IMR-90 (cell line): ENCODE measurements around the gene PXDC1. TPM values are rescaled to one million over a fixed set of nuclear protein-coding genes. Genes with fewer than 3 reads are reported as not detected.

Source experiments
- ATAC-seq: fragments of 200-7000 bp; cut with Tn5 transposase; 2 replicates; pipeline ENCODE4 v1.9.1; 2020; ENCODE audit warnings: low read depth, mild to moderate bottlenecking, moderate library complexity
- BruUV-seq: library from RNA; stranded (reverse); fragments of 400-500 nt; replicated peaks from 2 replicates; lab custom pipeline; 2021; lab: Mats Ljungman, UMichigan
- CTCF ChIA-PET: fragments of 300-600 bp; formaldehyde crosslinking; extraction: SDS; loops from one replicate; lab custom pipeline; 2021; ENCODE audit warnings: antibody characterized with exemption; lab: Yijun Ruan, JAX
- POLR2A ChIA-PET: fragments of 300-600 bp; sonication (Branson Sonifier 250); formaldehyde crosslinking; loops from one replicate; lab custom pipeline; 2022; ENCODE audit warnings: antibody characterized with exemption; ENCODE audit not compliant: unreplicated experiment; lab: Charles Lee
- DNase-seq: peaks from one replicate; pipeline ENCODE4 v3.0.0; 2013
- H2AFZ ChIP-seq: replicated peaks from 2 replicates; pipeline ENCODE3; 2013; ENCODE audit warnings: low read length, mild to moderate bottlenecking; ENCODE audit not compliant: poor library complexity
- H2AK5ac ChIP-seq: 2 replicates; pipeline ENCODE4 v1.6.1; 2013; ENCODE audit warnings: low read depth, low read length, inconsistent platforms
- H2AK9ac ChIP-seq: replicated peaks from 2 replicates; pipeline ENCODE3; 2013; ENCODE audit warnings: mild to moderate bottlenecking, low read depth, low read length, moderate library complexity; ENCODE audit not compliant: poor library complexity
- H2BK120ac ChIP-seq: 2 replicates; pipeline ENCODE4 v1.6.1; 2013; ENCODE audit warnings: low read depth, low read length, inconsistent platforms
- H2BK15ac ChIP-seq: 3 replicates; pipeline ENCODE4 v1.6.1; 2013; ENCODE audit warnings: low read depth, low read length, inconsistent platforms
- H2BK20ac ChIP-seq: 2 replicates; pipeline ENCODE4 v1.6.1; 2013; ENCODE audit warnings: low read depth, mild to moderate bottlenecking, inconsistent platforms, low read length, moderate library complexity
- H2BK5ac ChIP-seq: 2 replicates; pipeline ENCODE4 v1.6.1; 2013; ENCODE audit warnings: mild to moderate bottlenecking, low read depth, low read length, inconsistent platforms; ENCODE audit not compliant: poor library complexity, severe bottlenecking
- H3K14ac ChIP-seq: replicated peaks from 2 replicates; pipeline ENCODE4 v1.6.1; 2013; ENCODE audit warnings: low read depth, low read length, inconsistent platforms
- H3K18ac ChIP-seq: 2 replicates; pipeline ENCODE4 v1.6.1; 2013; ENCODE audit warnings: low read depth, low read length, control low read depth
- H3K23ac ChIP-seq: 2 replicates; pipeline ENCODE4 v1.6.1; 2013; ENCODE audit warnings: low read depth, low read length, inconsistent platforms
- H3K27ac ChIP-seq: 2 replicates; pipeline ENCODE4 v1.5.1; 2013; ENCODE audit warnings: mild to moderate bottlenecking, control low read depth, low read length; ENCODE audit not compliant: insufficient read depth
- H3K27me3 ChIP-seq: 2 replicates; pipeline ENCODE4 v1.6.1; 2013; ENCODE audit warnings: low read length; ENCODE audit not compliant: control insufficient read depth, insufficient read depth
- H3K36me3 ChIP-seq: 2 replicates; pipeline ENCODE4 v1.6.1; 2013; ENCODE audit warnings: low read length, mixed read lengths; ENCODE audit not compliant: control insufficient read depth, insufficient read depth
- H3K4ac ChIP-seq: 2 replicates; pipeline ENCODE4 v1.6.1; 2013; ENCODE audit warnings: low read depth, low read length, inconsistent platforms
- H3K4me1 ChIP-seq: 2 replicates; pipeline ENCODE4 v1.6.1; 2013; ENCODE audit warnings: low read length, mixed read lengths; ENCODE audit not compliant: control insufficient read depth, insufficient read depth
- H3K4me2 ChIP-seq: 2 replicates; pipeline ENCODE4 v1.6.1; 2013; ENCODE audit warnings: low read depth, mild to moderate bottlenecking, control low read depth, low read length, moderate library complexity
- H3K4me3 ChIP-seq: 2 replicates; pipeline ENCODE4 v1.5.1; 2013; ENCODE audit warnings: low read depth, mild to moderate bottlenecking, control low read depth, low read length, moderate library complexity; ENCODE audit not compliant: insufficient read depth
- H3K56ac ChIP-seq: 2 replicates; pipeline ENCODE4 v1.6.1; 2013; ENCODE audit warnings: low read length, inconsistent platforms; ENCODE audit not compliant: insufficient read depth; ENCODE audit errors: extremely low read depth
- H3K79me1 ChIP-seq, 2 experiments: 2 replicates each; pipeline ENCODE4 v1.6.1; 2013; ENCODE audit warnings: low read length in 2 of 2, inconsistent platforms in 1 of 2, low read depth in 1 of 2
- H3K9ac ChIP-seq: 2 replicates; pipeline ENCODE4 v1.6.1; 2013; ENCODE audit warnings: low read depth, low read length, control low read depth
- H3K9me1 ChIP-seq: 2 replicates; pipeline ENCODE4 v1.6.1; 2013; ENCODE audit warnings: low read length, inconsistent platforms; ENCODE audit not compliant: insufficient read depth
- H3K9me3 ChIP-seq: 2 replicates; pipeline ENCODE4 v1.6.1; 2013; ENCODE audit warnings: low read length; ENCODE audit not compliant: control insufficient read depth, insufficient read depth
- H4K20me1 ChIP-seq: 2 replicates; pipeline ENCODE4 v1.6.1; 2013; ENCODE audit warnings: low read length, inconsistent platforms; ENCODE audit not compliant: insufficient read depth
- H4K5ac ChIP-seq: 2 replicates; pipeline ENCODE4 v1.6.1; 2013; ENCODE audit warnings: mild to moderate bottlenecking, low read depth, low read length, control low read depth
- H4K8ac ChIP-seq, 2 experiments: 2 replicates each; pipeline ENCODE4 v1.6.1; 2013; ENCODE audit warnings: low read depth in 2 of 2, low read length in 2 of 2, control low read depth in 1 of 2, inconsistent platforms in 1 of 2
- H4K91ac ChIP-seq: 2 replicates; pipeline ENCODE4 v1.6.1; 2013; ENCODE audit warnings: low read depth, low read length, inconsistent platforms; ENCODE audit not compliant: insufficient read depth
- BHLHE40 ChIP-seq: fragments of 150-350 bp; IDR thresholded peaks from 2 replicates; pipeline ENCODE4 v1.6.1; 2016; ENCODE audit warnings: mild to moderate bottlenecking, low read depth, low read length
- CEBPB ChIP-seq: IDR thresholded peaks from 2 replicates; pipeline ENCODE4 v1.6.1; 2012; ENCODE audit warnings: low read depth, low read length, improper control_type of control experiment
- CHD1 ChIP-seq: IDR thresholded peaks from 2 replicates; pipeline ENCODE4 v1.6.1; 2012; ENCODE audit warnings: low read depth, low read length, improper control_type of control experiment
- ELK1 ChIP-seq: fragments of 150-350 bp; IDR thresholded peaks from 2 replicates; pipeline ENCODE4 v1.6.1; 2016; ENCODE audit warnings: low read depth, mild to moderate bottlenecking, low read length, moderate library complexity, borderline replicate concordance
- FOS ChIP-seq: fragments of 150-350 bp; IDR thresholded peaks from 2 replicates; pipeline ENCODE4 v1.6.1; 2016; ENCODE audit warnings: low read depth, low read length
- MAFK ChIP-seq: IDR thresholded peaks from 2 replicates; pipeline ENCODE4 v1.6.1; 2012; ENCODE audit warnings: low read depth, low read length, improper control_type of control experiment
- MAZ ChIP-seq: IDR thresholded peaks from 2 replicates; pipeline ENCODE4 v1.6.1; 2012; ENCODE audit warnings: low read depth, mild to moderate bottlenecking, low read length, improper control_type of control experiment, moderate library complexity, borderline replicate concordance
- MXI1 ChIP-seq: IDR thresholded peaks from 2 replicates; pipeline ENCODE4 v1.6.1; 2012; ENCODE audit warnings: low read depth, mild to moderate bottlenecking, low read length, moderate library complexity, borderline replicate concordance
- NFE2L2 ChIP-seq: fragments of 150-350 bp; IDR thresholded peaks from 2 replicates; pipeline ENCODE4 v1.6.1; 2016; ENCODE audit warnings: low read depth, mild to moderate bottlenecking, low read length
- POLR2A ChIP-seq: IDR thresholded peaks from 2 replicates; pipeline ENCODE4 v1.6.1; 2012; ENCODE audit warnings: mild to moderate bottlenecking, low read depth, low read length
- RAD21 ChIP-seq: IDR thresholded peaks from 2 replicates; pipeline ENCODE4 v1.6.1; 2012; ENCODE audit warnings: low read length, improper control_type of control experiment
- RCOR1 ChIP-seq: IDR thresholded peaks from 2 replicates; pipeline ENCODE4 v1.6.1; 2012; ENCODE audit warnings: mild to moderate bottlenecking, low read length, improper control_type of control experiment; ENCODE audit not compliant: insufficient replicate concordance
- RFX5 ChIP-seq: IDR thresholded peaks from 2 replicates; pipeline ENCODE4 v1.8.0; 2012; ENCODE audit warnings: low read depth, mild to moderate bottlenecking, low read length, moderate library complexity
- SMC3 ChIP-seq: fragments of 150-350 bp; IDR thresholded peaks from 2 replicates; pipeline ENCODE4 v1.6.1; 2016; ENCODE audit warnings: low read depth, mild to moderate bottlenecking, antibody characterized with exemption, low read length, moderate library complexity
- USF2 ChIP-seq: fragments of 150-350 bp; IDR thresholded peaks from 2 replicates; pipeline ENCODE4 v1.6.1; 2017; ENCODE audit warnings: mild to moderate bottlenecking, antibody characterized with exemption, low read length, low read depth
- WGBS, 2 experiments: methylation state at CpG; one replicate each; pipeline versions ENCODE4 v1.1.5 to v1.1.7; 2013; ENCODE audit warnings: missing lambda C conversion rate in 2 of 2; ENCODE audit not compliant: insufficient read length in 1 of 2; ENCODE audit errors: extremely low coverage in 2 of 2; 5-methylcytosine and 5-hydroxymethylcytosine counted together
- dilution Hi-C: fragments of 300-500 bp; cut with HindIII; formaldehyde crosslinking; loops from one replicate; pipeline ENCODE4 v1.14.3; 2018; ENCODE audit warnings: low sequenced_read_pairs; ENCODE audit not compliant: unreplicated experiment
- in situ Hi-C: fragments of 300-500 bp; cut with MboI; formaldehyde crosslinking; loops from 3 replicates; pipeline ENCODE4 v1.14.3; 2019; ENCODE audit warnings: low sequenced_read_pairs, inconsistent platforms, mixed read lengths
- intact Hi-C: fragments of 100-400 bp; cut with micrococcal nuclease; formaldehyde crosslinking; loops from 2 replicates; pipeline ENCODE4 v1.10.0; 2022
- polyA plus RNA-seq, 3 experiments: library from polyadenylated mRNA; depleted of rRNA; stranded (reverse); fragments of >200 nt; gene quantifications; 2 replicates each; pipeline ENCODE4 v1.2.3, GENCODE V29; 2012; ENCODE audit warnings: low replicate concordance in 1 of 3
- total RNA-seq: library from RNA; depleted of rRNA; stranded (reverse); fragments of >200 nt; gene quantifications from 2 replicates; pipeline ENCODE4 v1.2.3, GENCODE V29; 2012
- TF ChIP-seq, protein P1 (sequence below): conservative IDR thresholded peaks from 2 replicates; pipeline ENCODE4 v1.5.1; 2012; ENCODE audit warnings: mild to moderate bottlenecking, low read depth, low read length, improper control_type of control experiment

The PXDC1 gene
- total and polyA plus RNA-seq, 2 of the 4 experiments (the other 2 are of a cell fraction) = 63.3 to 72.2 TPM

DNA sequence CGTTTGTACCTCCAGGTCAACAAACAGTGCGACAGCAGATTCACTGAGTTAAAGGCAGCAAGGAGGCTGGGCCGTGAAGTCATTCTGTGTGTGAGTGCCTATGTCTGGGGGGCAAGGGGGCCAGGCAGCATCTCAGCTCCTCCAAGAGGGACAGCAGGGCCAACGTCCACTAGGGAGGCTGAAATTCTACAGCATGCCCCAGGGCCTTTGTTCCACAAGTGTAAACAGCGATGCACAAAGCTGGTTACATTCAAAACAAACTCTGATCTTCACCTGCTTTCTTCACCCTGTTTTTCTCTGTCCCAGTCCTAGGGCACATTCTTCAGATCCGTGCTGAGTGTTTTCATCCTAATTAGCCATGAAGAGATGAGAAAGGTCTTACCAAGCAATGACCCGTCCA, 41.1 kb downstream of the PXDC1 start:
- Histone ChIP-seq H3K18ac (no peak overlapping the region), H3K4ac (no peak overlapping the region), H3K36me3 (no peaks in the 10 kb centered on the region), H4K91ac (no peak overlapping the region), H3K56ac (no peak overlapping the region), H4K20me1 (no peaks in the 10 kb centered on the region), H2BK5ac (no peak overlapping the region), H3K27me3 (no peaks in the 10 kb centered on the region), H3K4me1 (no peaks in the 10 kb centered on the region; the same call in 1 of the 2 replicates), H4K5ac (no peak overlapping the region), H2BK20ac (no peak overlapping the region), H4K8ac (no peak overlapping the region), H3K14ac (no peak overlapping the region), H3K9me3 (peaks cover 4% of the 10 kb centered on the region), H3K4me2 (no peak overlapping the region), H3K9me1 (no peaks in the 10 kb centered on the region), H2AFZ (no peak overlapping the region), H3K27ac (no peak overlapping the region), H3K79me1 (no peaks in the 10 kb centered on the region), H3K9ac (no peak overlapping the region), H2BK120ac (no peak overlapping the region), H2AK5ac (no peak overlapping the region), H3K23ac (no peak overlapping the region), H2AK9ac (no peak overlapping the region), H3K4me3 (no peak overlapping the region), H2BK15ac (no peak overlapping the region)
- WGBS, 2 experiments = 89% methylated on average over 3 of the region's 7 CpGs; no CpG with 5 or more reads in 1 of the 2 experiments
- in situ Hi-C loops (no loop called here), intact Hi-C loops (no loop called here), dilution Hi-C loops (no loop called here)
- TF ChIP-seq CEBPB = no peak
- TF ChIP-seq MAFK = no peak
- no peak for TF ChIP-seq CHD1
- TF ChIP-seq RFX5 = no peak
- TF ChIP-seq, protein P1, sequence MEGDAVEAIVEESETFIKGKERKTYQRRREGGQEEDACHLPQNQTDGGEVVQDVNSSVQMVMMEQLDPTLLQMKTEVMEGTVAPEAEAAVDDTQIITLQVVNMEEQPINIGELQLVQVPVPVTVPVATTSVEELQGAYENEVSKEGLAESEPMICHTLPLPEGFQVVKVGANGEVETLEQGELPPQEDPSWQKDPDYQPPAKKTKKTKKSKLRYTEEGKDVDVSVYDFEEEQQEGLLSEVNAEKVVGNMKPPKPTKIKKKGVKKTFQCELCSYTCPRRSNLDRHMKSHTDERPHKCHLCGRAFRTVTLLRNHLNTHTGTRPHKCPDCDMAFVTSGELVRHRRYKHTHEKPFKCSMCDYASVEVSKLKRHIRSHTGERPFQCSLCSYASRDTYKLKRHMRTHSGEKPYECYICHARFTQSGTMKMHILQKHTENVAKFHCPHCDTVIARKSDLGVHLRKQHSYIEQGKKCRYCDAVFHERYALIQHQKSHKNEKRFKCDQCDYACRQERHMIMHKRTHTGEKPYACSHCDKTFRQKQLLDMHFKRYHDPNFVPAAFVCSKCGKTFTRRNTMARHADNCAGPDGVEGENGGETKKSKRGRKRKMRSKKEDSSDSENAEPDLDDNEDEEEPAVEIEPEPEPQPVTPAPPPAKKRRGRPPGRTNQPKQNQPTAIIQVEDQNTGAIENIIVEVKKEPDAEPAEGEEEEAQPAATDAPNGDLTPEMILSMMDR = no peak
- no peak for TF ChIP-seq FOS
- no peak for TF ChIP-seq MAZ
- TF ChIP-seq NFE2L2 = no peak
- TF ChIP-seq BHLHE40 = no peak
- no peak for TF ChIP-seq RAD21
- TF ChIP-seq MXI1 = no peak
- TF ChIP-seq POLR2A = no peak
- no peak for TF ChIP-seq RCOR1
- TF ChIP-seq USF2 = no peak
- TF ChIP-seq ELK1 = no peak
- no peak for TF ChIP-seq SMC3
- BruUV-seq = no TSS peak
- ATAC-seq = no peak
- POLR2A ChIA-PET = no interaction called here
- no peak for DNase-seq
- CTCF ChIA-PET = no interaction called here
